Measurements from ENCODE around the gene LRP10.
A peak's percentile ranks its signal among the peaks of the same experiment; 100 is the strongest.

The LRP10 gene

GRCh38 chr14:22928237-22929103, 56.9 kb downstream of the LRP10 start:
- peak overlapping the region; percentile 99 for H3K4me3 ChIP-seq (ENCODE audit: low read length)
- TF ChIP-seq, protein P1, sequence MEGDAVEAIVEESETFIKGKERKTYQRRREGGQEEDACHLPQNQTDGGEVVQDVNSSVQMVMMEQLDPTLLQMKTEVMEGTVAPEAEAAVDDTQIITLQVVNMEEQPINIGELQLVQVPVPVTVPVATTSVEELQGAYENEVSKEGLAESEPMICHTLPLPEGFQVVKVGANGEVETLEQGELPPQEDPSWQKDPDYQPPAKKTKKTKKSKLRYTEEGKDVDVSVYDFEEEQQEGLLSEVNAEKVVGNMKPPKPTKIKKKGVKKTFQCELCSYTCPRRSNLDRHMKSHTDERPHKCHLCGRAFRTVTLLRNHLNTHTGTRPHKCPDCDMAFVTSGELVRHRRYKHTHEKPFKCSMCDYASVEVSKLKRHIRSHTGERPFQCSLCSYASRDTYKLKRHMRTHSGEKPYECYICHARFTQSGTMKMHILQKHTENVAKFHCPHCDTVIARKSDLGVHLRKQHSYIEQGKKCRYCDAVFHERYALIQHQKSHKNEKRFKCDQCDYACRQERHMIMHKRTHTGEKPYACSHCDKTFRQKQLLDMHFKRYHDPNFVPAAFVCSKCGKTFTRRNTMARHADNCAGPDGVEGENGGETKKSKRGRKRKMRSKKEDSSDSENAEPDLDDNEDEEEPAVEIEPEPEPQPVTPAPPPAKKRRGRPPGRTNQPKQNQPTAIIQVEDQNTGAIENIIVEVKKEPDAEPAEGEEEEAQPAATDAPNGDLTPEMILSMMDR (conservative IDR thresholded peaks at IDR 0.05; ENCODE audit: low read depth, low read length): no peak
- no peak for DNase-seq (ENCODE audit: low read depth)

DNA sequence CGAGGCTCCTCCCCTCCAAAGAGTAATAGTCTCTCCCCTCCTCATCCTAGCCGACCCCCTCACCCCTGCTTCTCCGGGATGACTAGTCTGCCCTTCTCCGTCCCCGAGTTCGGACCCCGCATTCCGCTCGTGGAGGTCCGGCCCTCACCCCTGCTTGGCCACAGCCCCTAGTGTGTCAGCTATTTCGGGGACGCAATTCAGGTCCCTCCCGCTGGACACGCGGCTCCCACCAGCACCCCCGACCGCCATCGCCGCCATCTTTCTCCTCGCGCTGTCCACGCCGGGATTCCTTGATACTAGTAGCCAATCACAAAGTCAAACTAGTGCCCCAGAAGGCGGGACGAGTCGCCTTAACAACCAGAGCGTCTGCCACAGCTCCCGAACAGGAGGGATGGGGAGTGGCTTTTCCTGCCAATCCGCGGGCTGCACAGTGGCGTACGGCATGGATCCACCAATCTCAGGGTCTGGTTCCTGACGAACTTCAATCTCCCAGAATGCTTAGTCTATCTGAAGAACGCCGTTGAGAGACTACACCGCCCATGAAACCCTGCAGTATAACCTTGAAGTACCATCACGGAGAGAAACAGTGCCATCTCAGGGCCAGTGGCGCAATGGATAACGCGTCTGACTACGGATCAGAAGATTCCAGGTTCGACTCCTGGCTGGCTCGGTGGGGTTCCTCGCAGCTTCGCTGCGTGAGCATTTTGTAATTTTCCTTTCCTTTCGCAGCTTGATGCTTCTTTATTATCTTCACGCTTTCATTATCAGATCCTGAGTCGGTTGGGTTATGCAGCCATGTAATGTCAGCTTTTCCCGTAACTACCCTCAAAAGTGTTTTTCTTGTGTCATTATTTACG, 57.8 kb downstream of the LRP10 start, which contains the start of gene PRMT5:
TSS of gene PRMT5 (minus strand) at position 273 of the 857 bp plus-strand sequence. CDS start at position 258, 15 bp downstream.
- peak within 1 kb of the TSS; percentile 99 for H3K4me3 ChIP-seq (ENCODE audit: low read length)
- DNase-seq (ENCODE audit: low read depth): peak; percentile 99
- TF ChIP-seq, protein P1 (conservative IDR thresholded peaks at IDR 0.05; ENCODE audit: low read depth, low read length): no peak

DNA sequence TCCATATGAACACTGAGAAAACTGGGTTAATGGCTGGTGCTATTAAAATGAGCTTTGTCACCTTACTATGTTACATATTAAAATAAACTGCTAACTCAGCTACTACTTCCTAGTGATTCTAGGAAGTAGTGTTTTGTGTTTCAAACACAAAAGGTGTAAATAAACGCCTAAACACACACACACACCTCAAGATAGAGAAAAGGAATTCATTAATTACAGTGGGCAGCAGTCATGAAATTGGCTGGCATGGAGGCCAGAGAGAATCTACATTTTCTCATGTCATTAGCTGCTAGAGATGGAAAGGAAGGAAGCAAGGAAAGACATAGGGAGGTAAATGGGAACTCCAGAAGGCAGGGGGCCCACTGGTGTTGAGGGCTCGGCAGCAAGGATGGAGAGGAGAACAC, 58.4 kb downstream of the LRP10 start:
- TF ChIP-seq, protein P1 (conservative IDR thresholded peaks at IDR 0.05; ENCODE audit: low read depth, low read length): no peak
- DNase-seq (ENCODE audit: low read depth): no peak
- H3K4me3 ChIP-seq (ENCODE audit: low read length): peak overlapping the region; percentile 99

Measured in retinal pigment epithelial cell (primary cell).